Endothelial cell of umbilical vein (primary cell): ENCODE data around the gene DSE. TPM values are rescaled to one million over a fixed set of nuclear protein-coding genes. Genes with fewer than 3 reads are reported as not detected.

Source experiments
- BruUV-seq: library from RNA; stranded (reverse); fragments of 400-500 nt; replicated peaks from 2 replicates; lab custom pipeline; 2021; lab: Mats Ljungman, UMichigan
- CTCF ChIA-PET: fragments of 300-600, 350-600 bp; sonication (Branson Sonifier 250); formaldehyde crosslinking; loops from one replicate; lab custom pipeline; 2021; ENCODE audit warnings: antibody characterized with exemption, inconsistent platforms; lab: Charles Lee
- POLR2A ChIA-PET: fragments of 300-600, 350-600 bp; sonication (Branson Sonifier 250); formaldehyde crosslinking; loops from one replicate; lab custom pipeline; 2021; ENCODE audit warnings: antibody characterized with exemption, inconsistent platforms; lab: Charles Lee
- DNase-seq: peaks from one replicate; pipeline ENCODE4 v3.0.0-alpha.2; 2011; ENCODE audit warnings: low read depth, low spot score
- FAIRE-seq: peaks from 2 replicates; lab custom pipeline; 2011; peaks lifted over from hg19 to GRCh38; lab: Jason Lieb, UNC
- H2AFZ ChIP-seq: 2 replicates; pipeline ENCODE4 v1.6.0; 2012; ENCODE audit warnings: low read depth, low read length, control low read depth, inconsistent platforms
- H3K27ac ChIP-seq: 2 replicates; pipeline ENCODE4 v1.5.1; 2011; ENCODE audit warnings: low read depth, mild to moderate bottlenecking, control low read depth, low read length, moderate library complexity; ENCODE audit not compliant: insufficient read depth
- H3K27me3 ChIP-seq, 2 experiments: 2 replicates each; pipeline versions ENCODE4 v1.6.0 to v1.6.1; 2011; ENCODE audit warnings: low read length in 2 of 2, mixed read lengths in 1 of 2; ENCODE audit not compliant: control insufficient read depth in 2 of 2, insufficient read depth in 2 of 2
- H3K36me3 ChIP-seq, 2 experiments: 2 replicates in 1 of 2; 3 replicates in 1 of 2; pipeline ENCODE4 v1.5.1; 2011; ENCODE audit warnings: low read length in 2 of 2, mild to moderate bottlenecking in 1 of 2, moderate library complexity in 1 of 2; ENCODE audit not compliant: control insufficient read depth in 2 of 2, insufficient read depth in 2 of 2; ENCODE audit errors: extremely low read depth in 1 of 2
- H3K4me1 ChIP-seq: 3 replicates; pipeline ENCODE4 v1.5.1; 2011; ENCODE audit warnings: mild to moderate bottlenecking, low read length; ENCODE audit not compliant: control insufficient read depth, insufficient read depth; ENCODE audit errors: extremely low read depth
- H3K4me2 ChIP-seq: 2 replicates; pipeline ENCODE4 v1.6.1; 2011; ENCODE audit warnings: low read length, control low read depth, mixed read lengths; ENCODE audit not compliant: insufficient read depth
- H3K4me3 ChIP-seq, 3 experiments: fragments of 200-600 bp in 1 of 3; sonication (generic), shearing (Covaris generic) in 1 of 3; replicated peaks in 1 of 3; 2 replicates each; pipeline ENCODE4 v1.5.1; 2011 to 2016; ENCODE audit warnings: control low read depth in 3 of 3, low read length in 3 of 3, mild to moderate bottlenecking in 2 of 3, inconsistent platforms in 1 of 3, low read depth in 1 of 3, moderate library complexity in 1 of 3; ENCODE audit not compliant: insufficient read depth in 1 of 3
- H3K79me2 ChIP-seq: 2 replicates; pipeline ENCODE4 v1.6.0; 2012; ENCODE audit warnings: low read length, inconsistent platforms; ENCODE audit not compliant: control insufficient read depth, insufficient read depth
- H3K9ac ChIP-seq: replicated peaks from 2 replicates; pipeline ENCODE3; 2011; ENCODE audit warnings: low read length, control low read depth; ENCODE audit not compliant: insufficient read depth; ENCODE audit errors: extremely low read depth
- H3K9me1 ChIP-seq: replicated peaks from 3 replicates; pipeline ENCODE4 v1.6.0; 2011; ENCODE audit warnings: mild to moderate bottlenecking, low read length; ENCODE audit not compliant: control insufficient read depth, insufficient read depth; ENCODE audit errors: extremely low read depth
- H3K9me3 ChIP-seq: replicated peaks from 2 replicates; pipeline ENCODE4 v1.5.1; 2012; ENCODE audit warnings: low read length, inconsistent platforms; ENCODE audit not compliant: control insufficient read depth, insufficient read depth
- H4K20me1 ChIP-seq: replicated peaks from 2 replicates; pipeline ENCODE3; 2011; ENCODE audit warnings: mild to moderate bottlenecking, low read length; ENCODE audit not compliant: control insufficient read depth, insufficient read depth; ENCODE audit errors: extremely low read depth
- EZH2 ChIP-seq: IDR thresholded peaks from 2 replicates; pipeline ENCODE4 v1.6.1; 2012; ENCODE audit warnings: borderline replicate concordance, low read depth, mild to moderate bottlenecking, moderate library complexity, low read length, inconsistent platforms; ENCODE audit not compliant: severe bottlenecking
- FOS ChIP-seq: IDR thresholded peaks from 2 replicates; pipeline ENCODE4 v1.6.1; 2011; ENCODE audit warnings: mild to moderate bottlenecking, low read length, moderate library complexity, borderline replicate concordance; ENCODE audit not compliant: insufficient read depth
- GATA2 ChIP-seq: IDR thresholded peaks from 2 replicates; pipeline ENCODE4 v1.7.0; 2011; ENCODE audit warnings: low read depth, mild to moderate bottlenecking, moderate library complexity, mixed read lengths, low read length; ENCODE audit not compliant: insufficient read length, insufficient read depth
- JUN ChIP-seq: IDR thresholded peaks from 2 replicates; pipeline ENCODE4 v1.6.1; 2011; ENCODE audit warnings: borderline replicate concordance, low read depth; ENCODE audit not compliant: insufficient read length, insufficient read depth
- MYC ChIP-seq: IDR thresholded peaks from one replicate; pipeline ENCODE4 v1.6.1; 2011; ENCODE audit warnings: mild to moderate bottlenecking, low read depth, low read length
- POLR2A ChIP-seq: IDR thresholded peaks from 2 replicates; pipeline ENCODE4 v1.6.1; 2012; ENCODE audit warnings: low read depth, mild to moderate bottlenecking, control low read depth, low read length
- POLR2AphosphoS5 ChIP-seq: IDR thresholded peaks from 2 replicates; pipeline ENCODE4 v1.6.1; 2012; ENCODE audit warnings: low read depth, mild to moderate bottlenecking, control low read depth, low read length, moderate library complexity; ENCODE audit not compliant: insufficient read depth
- dilution Hi-C: fragments of 300-500 bp; cut with MboI; formaldehyde crosslinking; loops from one replicate; pipeline ENCODE4 v1.15.0; 2019; ENCODE audit warnings: low sequenced_read_pairs; ENCODE audit not compliant: extremely low pct_ligation_motif_present
- intact Hi-C: fragments of 100-400 bp; cut with micrococcal nuclease; formaldehyde crosslinking; loops from one replicate; pipeline ENCODE4 v1.10.0; 2022
- polyA plus RNA-seq, 4 experiments: library from polyadenylated mRNA; depleted of rRNA in 3 of 4; stranded (reverse) in 3 of 4; unstranded in 1 of 4; fragments of >200 nt; gene quantifications; 2 replicates each; pipeline versions ENCODE4 v1.2.1 to v1.2.3, GENCODE V29; 2011 to 2012; ENCODE audit warnings: missing spikeins in 1 of 4
- total RNA-seq: library from RNA; stranded (reverse); gene quantifications from 2 replicates; pipeline ENCODE4 v1.2.3, GENCODE V29; 2021
- TF ChIP-seq, protein P1 (sequence below): IDR thresholded peaks from 2 replicates; pipeline ENCODE4 v1.6.1; 2011; ENCODE audit not compliant: insufficient read depth, insufficient read length
- TF ChIP-seq, protein P2 (sequence below), 2 donors: IDR thresholded peaks; 1 replicate in 1 of 2; 2 replicates in 1 of 2; pipeline ENCODE4 v1.5.1; 2011; ENCODE audit warnings: low read length in 2 of 2, mild to moderate bottlenecking in 2 of 2, moderate library complexity in 2 of 2, control low read depth in 1 of 2, inconsistent platforms in 1 of 2, low read depth in 1 of 2; ENCODE audit not compliant: insufficient read depth in 1 of 2; ENCODE audit errors: extremely low read depth in 1 of 2

Gene DSE
- total and polyA plus RNA-seq, 2 donors (not counting 3 experiments of a cell fraction or from before 2014, with no cell fraction given): 12.0 to 25.0 TPM

DNA sequence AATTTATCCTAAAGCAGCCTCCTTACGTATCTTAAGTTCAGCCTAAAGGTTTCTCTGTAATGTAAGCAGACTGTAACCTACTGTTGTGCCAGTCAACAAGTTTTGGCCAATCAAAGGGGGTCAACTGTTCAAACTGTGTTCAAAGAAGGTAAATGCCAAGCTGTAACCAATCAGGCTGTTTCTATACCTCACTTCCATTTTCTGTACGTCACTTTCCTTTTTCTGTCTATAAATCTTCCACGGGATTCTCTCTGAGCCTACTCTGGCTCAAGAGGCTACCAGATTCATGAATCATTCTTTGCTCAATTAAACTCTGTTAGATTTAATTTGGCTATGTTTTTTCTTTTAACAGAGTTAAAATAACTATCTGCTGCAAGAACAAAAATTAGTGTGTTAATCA, 85.4 kb downstream of the DSE start:
- no peak for FAIRE-seq
- BruUV-seq: no TSS peak

More for the DNA sequence above, 85.4 kb downstream of the DSE start:
- Histone ChIP-seq H3K27ac (no peak overlapping the region), H3K79me2 (no peaks in the 10 kb centered on the region), H3K9me1 (no peaks in the 10 kb centered on the region), H3K9ac (no peak overlapping the region), H3K27me3 (peaks cover 13 to 16% of the 10 kb centered on the region in 2 experiments), H3K9me3 (no peaks in the 10 kb centered on the region), H4K20me1 (no peaks in the 10 kb centered on the region), H3K4me1 (no peaks in the 10 kb centered on the region), H3K4me3 (no peak overlapping the region), H3K36me3 (no peaks in the 10 kb centered on the region), H2AFZ (no peak overlapping the region), H3K4me2 (no peak overlapping the region)
- ChIA-PET CTCF (no interaction called here), POLR2A (no interaction called here)
- intact Hi-C loops: no loop called here
- dilution Hi-C loops: no loop called here
- no peak for DNase-seq
- no peak for TF ChIP-seq FOS
- TF ChIP-seq JUN: no peak
- TF ChIP-seq POLR2AphosphoS5: no peak
- no peak for TF ChIP-seq MYC
- no peak for TF ChIP-seq POLR2A
- TF ChIP-seq, protein P1, sequence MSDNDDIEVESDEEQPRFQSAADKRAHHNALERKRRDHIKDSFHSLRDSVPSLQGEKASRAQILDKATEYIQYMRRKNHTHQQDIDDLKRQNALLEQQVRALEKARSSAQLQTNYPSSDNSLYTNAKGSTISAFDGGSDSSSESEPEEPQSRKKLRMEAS: no peak
- TF ChIP-seq EZH2: no peak
- no peak for TF ChIP-seq GATA2
- TF ChIP-seq, protein P2, sequence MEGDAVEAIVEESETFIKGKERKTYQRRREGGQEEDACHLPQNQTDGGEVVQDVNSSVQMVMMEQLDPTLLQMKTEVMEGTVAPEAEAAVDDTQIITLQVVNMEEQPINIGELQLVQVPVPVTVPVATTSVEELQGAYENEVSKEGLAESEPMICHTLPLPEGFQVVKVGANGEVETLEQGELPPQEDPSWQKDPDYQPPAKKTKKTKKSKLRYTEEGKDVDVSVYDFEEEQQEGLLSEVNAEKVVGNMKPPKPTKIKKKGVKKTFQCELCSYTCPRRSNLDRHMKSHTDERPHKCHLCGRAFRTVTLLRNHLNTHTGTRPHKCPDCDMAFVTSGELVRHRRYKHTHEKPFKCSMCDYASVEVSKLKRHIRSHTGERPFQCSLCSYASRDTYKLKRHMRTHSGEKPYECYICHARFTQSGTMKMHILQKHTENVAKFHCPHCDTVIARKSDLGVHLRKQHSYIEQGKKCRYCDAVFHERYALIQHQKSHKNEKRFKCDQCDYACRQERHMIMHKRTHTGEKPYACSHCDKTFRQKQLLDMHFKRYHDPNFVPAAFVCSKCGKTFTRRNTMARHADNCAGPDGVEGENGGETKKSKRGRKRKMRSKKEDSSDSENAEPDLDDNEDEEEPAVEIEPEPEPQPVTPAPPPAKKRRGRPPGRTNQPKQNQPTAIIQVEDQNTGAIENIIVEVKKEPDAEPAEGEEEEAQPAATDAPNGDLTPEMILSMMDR (IDR thresholded peaks at IDR 0.05; ENCODE audit: extremely low read depth in 1 of 2, insufficient read depth in 1 of 2, low read depth in 1 of 2, low read length in 2 of 2): no peak
